DMS114 treated with DMSO at 0.1 percent for 48 hours (cell line): ENCODE results near the gene ABHD3.
"Not testable (repeated sequence)": the region's sequence is repeated elsewhere in the genome, so short reads cannot be mapped to it uniquely, and the experiment has no call there.

ENCODE experiments used
- DNase-seq: peaks from one replicate; lab custom pipeline; 2025; ENCODE audit not compliant: unreplicated experiment; lab: John Stamatoyannopoulos, UW

The ABHD3 gene

GRCh38 chr18:21652073-21652472 is 52.5 kb downstream of the ABHD3 start:
- no peak for DNase-seq

DNA sequence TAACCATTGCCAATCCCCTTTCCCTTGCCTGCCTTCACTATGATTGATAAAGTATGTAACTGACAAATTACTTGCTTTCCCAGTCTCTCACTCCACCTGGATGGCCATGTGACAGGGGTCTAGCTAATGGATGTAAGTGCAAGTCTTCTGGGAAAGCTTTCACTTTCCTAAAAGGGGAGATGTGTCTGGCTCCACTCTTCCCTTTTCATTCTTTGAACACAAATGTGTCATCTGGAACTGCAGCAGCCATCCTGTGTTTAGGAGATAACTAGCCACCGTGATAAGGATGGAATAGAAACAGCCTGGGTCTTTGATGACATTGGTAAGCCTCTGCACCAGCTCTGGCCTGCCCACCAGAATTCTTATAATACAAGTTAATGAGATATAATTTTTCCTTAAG is 54.3 kb downstream of the ABHD3 start:
- DNase-seq, result no peak

GRCh38 chr18:21640375-21640774 is 64.2 kb downstream of the ABHD3 start:
- not testable (repeated sequence) for DNase-seq

DNA sequence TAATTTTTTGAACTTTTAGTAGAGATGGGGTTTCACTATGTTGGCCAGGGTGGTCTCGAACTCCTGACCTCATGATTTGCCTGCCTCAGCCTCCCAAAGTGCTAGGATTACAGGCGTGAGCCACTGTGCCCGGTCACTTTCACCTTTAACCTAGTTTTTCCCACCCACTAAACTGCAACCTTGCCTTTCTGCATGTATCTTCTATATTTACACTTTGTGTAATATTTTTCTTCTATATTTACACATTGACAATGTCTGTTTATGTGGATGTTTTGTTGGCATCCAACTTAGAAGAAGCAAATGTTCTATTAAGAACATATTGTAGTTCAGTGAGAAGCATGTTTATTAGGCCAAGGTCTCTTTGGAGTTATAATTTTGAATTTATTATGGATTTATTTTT is 65.8 kb downstream of the ABHD3 start:
- no peak for DNase-seq

DNA sequence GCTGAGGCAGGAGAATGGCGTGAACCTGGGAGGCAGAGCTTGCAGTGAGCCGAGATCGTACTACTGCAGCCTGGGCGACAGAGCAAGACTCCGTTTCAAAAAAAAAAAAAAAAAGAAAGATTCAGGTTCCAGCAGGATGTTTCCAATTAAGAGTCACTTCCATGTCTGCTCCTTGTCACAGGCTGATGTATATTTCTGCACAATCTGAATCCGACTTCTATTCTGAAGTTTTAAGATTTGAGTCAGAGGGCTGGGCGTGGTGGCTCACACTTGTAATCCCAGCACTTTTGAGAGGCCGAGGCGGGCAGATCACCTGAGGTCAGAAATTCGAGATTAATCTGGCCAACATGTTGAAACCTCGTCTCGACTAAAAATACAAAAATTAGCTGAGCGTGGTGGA is 67.8 kb downstream of the ABHD3 start:
- no peak for DNase-seq

DNA sequence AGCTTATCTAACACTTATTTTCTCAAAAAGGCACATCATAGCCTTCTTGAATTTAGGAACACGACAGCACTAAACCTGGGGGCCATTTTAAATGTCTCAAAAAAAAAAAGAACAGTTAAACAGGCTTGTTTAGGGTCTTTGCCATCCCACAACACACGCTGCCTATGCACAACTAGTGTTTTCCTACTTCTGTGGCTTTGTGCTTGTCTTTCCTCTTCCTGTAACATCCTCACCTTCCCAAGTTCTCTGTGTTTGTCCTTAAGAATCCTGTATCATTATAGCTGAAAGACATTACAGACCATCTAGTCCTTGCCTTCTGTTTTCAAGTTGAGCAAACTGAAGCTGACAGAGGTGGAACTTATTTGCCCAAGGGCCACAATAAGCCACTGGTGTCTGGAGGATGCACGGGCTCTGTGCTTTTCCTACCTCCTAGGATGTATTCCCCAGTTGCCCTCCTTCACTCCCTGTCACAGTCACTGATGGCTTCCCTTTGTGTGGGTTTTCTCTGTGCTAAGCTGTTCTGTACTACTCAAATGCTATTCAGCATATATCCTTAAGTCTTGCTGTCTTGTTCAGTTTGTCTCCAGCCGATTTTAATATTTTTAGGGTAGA is 69.9 kb downstream of the ABHD3 start:
- DNase-seq, result no peak

DNA sequence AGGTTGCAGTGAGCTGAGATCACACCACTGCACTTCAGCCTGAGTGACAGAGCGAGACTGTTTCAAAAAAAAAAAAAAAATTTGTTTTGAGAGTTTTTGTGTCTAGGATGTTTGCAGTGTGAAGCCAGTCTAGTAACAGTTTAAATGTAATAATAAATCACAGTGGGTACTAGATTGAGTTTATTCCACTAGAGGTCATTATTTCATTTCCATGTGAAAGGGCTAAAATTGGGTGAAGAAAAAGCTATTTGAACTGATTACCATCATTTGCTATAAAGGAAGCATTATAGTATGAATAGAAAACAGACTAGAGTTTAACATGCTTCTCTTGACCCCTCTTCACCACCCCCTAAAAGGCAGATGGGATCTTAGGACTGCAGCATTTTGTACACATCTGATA is 72.2 kb downstream of the ABHD3 start:
- no peak for DNase-seq

DNA sequence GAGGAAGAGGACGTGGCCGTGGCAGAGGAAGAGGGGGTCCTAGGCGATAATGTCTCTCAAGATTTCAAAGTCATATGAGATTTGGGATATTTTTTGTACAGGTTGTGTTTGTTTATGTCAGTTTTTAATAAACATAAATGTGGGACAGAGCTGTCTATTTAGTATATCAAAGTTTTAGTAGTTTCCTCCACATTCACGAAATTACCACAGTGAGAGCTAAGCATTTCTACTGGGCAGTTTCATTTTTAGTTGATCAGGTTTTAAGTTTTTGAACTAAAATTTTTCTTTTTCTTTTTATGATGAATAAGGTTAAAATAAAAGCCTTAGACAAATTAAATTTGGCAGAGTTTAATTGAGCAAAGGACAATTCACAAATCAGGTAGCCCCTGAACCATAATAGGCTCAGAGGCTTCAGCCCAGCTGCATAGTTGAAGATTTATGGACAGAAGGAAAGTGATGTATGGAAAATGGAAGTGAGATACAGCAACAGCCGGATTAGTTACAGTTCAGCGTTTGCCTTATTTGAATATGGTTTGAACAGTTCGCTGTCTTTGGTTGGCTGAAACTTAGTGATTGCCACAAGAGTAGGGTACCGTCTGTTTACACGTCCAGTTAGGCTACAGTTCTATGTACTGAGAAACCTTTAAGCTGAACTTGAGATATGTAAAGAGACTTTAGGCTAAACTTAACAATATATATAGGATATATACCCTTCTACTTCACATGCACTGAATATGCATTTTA is 75.3 kb downstream of the ABHD3 start:
- no peak for DNase-seq

GRCh38 chr18:21621640-21622039 is 82.9 kb downstream of the ABHD3 start:
- not testable (repeated sequence) for DNase-seq

- DNase-seq, result peak; percentile 81
Measured at GRCh38 chr18:21612125-21613039, 92.2 kb downstream of the ABHD3 start, which contains the start of gene SNRPD1. SNRPD1 (plus strand) TSS chr18:21612314; CDS start chr18:21612430, 116 bp downstream.

- not testable (repeated sequence) for DNase-seq
Measured at GRCh38 chr18:21611401-21612124, 93.0 kb downstream of the ABHD3 start.

GRCh38 chr18:21605213-21605612 is 99.4 kb downstream of the ABHD3 start:
- no peak for DNase-seq

- no peak for DNase-seq
Measured at GRCh38 chr18:21604671-21605070, 99.9 kb downstream of the ABHD3 start.

DNA sequence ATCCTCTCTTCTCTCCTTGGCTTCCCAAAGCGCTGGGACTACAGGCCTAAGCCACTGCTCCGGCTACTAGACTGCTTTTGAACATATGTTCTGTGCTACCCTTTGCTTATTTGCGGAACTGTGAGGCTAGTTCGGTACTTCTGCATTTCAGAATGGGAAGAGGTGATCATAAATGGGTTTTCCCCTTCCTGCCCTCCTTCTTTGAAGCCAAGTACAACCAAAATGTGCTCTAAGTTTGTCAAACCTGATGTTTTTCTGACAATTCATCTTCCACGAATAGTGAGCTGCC is 102.3 kb downstream of the ABHD3 start:
- DNase-seq, result no peak
